Measurements from ENCODE around the gene RAB11A.

GRCh38 chr15:65881766-65882434, 12.6 kb downstream of the RAB11A start:
- no peak for TF ChIP-seq CTCF (IDR thresholded peaks at IDR 0.05)
- no peak for TF ChIP-seq EZH2 (IDR thresholded peaks at IDR 0.05; ENCODE audit: borderline replicate concordance, insufficient read depth, low read depth, low read length, poor library complexity, severe bottlenecking)
